Calu3 (cell line): Measurements from ENCODE around the gene LINGO1. TPM values are rescaled to one million over a fixed set of nuclear protein-coding genes. Genes with fewer than 3 reads are reported as not detected.

Source experiments
- BruUV-seq: library from RNA; stranded (reverse); fragments of 400-500 nt; replicated peaks from 2 replicates; lab custom pipeline; 2021; lab: Mats Ljungman, UMichigan
- CTCF ChIA-PET: fragments of 300-600 bp; sonication (Branson Sonifier 250); formaldehyde crosslinking; loops from one replicate; lab custom pipeline; 2022; ENCODE audit warnings: antibody characterized with exemption; lab: Charles Lee
- DNase-seq: peaks from one replicate; pipeline ENCODE4 v3.0.0; 2022
- H3K27ac Mint-ChIP-seq: one replicate; pipeline ENCODE4 v1.8.0; 2022; ENCODE audit warnings: mixed read lengths; ENCODE audit not compliant: unreplicated experiment
- H3K27me3 Mint-ChIP-seq: one replicate; pipeline ENCODE4 v1.8.0; 2022; ENCODE audit warnings: mixed read lengths; ENCODE audit not compliant: unreplicated experiment
- H3K36me3 Mint-ChIP-seq: one replicate; pipeline ENCODE4 v1.8.0; 2022; ENCODE audit warnings: mild to moderate bottlenecking, moderate library complexity, mixed read lengths; ENCODE audit not compliant: insufficient read depth, unreplicated experiment
- H3K4me1 Mint-ChIP-seq: one replicate; pipeline ENCODE4 v1.8.0; 2022; ENCODE audit warnings: mild to moderate bottlenecking, low read depth, mixed read lengths; ENCODE audit not compliant: unreplicated experiment
- H3K4me3 Mint-ChIP-seq: one replicate; pipeline ENCODE4 v1.8.0; 2022; ENCODE audit warnings: mild to moderate bottlenecking, low read depth, moderate library complexity, mixed read lengths; ENCODE audit not compliant: unreplicated experiment
- H3K9me3 Mint-ChIP-seq: one replicate; pipeline ENCODE4 v1.8.0; 2022; ENCODE audit warnings: low read depth, mixed read lengths; ENCODE audit not compliant: unreplicated experiment
- CTCF ChIP-seq: fragments of 200-600 bp; IDR thresholded peaks from one replicate; pipeline ENCODE4 v1.8.0; 2022; ENCODE audit warnings: antibody characterized with exemption; ENCODE audit not compliant: unreplicated experiment
- intact Hi-C: fragments of 100-400 bp; cut with micrococcal nuclease; formaldehyde crosslinking; loops from one replicate; pipeline ENCODE4 v1.10.0; 2022; ENCODE audit not compliant: unreplicated experiment
- total RNA-seq: library from RNA; stranded (reverse); gene quantifications from 2 replicates; pipeline ENCODE4 v1.2.3, GENCODE V29; 2022

The LINGO1 gene
- total RNA-seq, 1 experiment from 2014 or later = not detected

DNA sequence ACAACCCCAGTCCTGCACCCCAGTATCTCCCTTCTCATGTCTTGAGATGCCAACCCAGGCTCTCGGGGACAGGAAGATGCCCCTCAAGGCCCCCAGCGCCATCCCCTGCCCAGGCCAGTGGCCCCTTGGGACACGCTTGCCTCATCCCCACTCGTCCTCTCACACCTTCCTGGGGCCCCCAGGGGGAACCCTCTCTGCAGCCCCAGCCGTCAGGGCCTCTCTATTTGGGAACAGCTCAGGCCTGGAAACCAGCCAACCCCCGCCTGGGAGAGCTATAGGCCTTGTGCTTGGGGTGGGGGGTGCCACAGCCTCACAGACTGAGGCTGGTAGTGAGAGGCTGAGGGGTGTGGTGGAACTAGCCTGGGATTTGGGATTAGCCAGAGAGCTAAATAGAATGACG lies 7.8 kb downstream of the LINGO1 start:
- Mint-ChIP-seq H3K4me1 (no peaks in the 10 kb centered on the region), H3K36me3 (no peaks in the 10 kb centered on the region), H3K27ac (no peak overlapping the region), H3K9me3 (no peaks in the 10 kb centered on the region), H3K27me3 (peaks cover 83% of the 10 kb centered on the region), H3K4me3 (no peak overlapping the region)
- CTCF ChIA-PET = interaction anchor here (0.8 to 1.3 kb wide), 2 partner anchors 17 to 480 kb away, joined by 3 read pairs; no protein-coding TSS in a partner anchor
- no TSS peak for BruUV-seq
- intact Hi-C loops = no loop called here
- DNase-seq = no peak
- TF ChIP-seq CTCF = no peak

GRCh38 chr15:77623755-77624524 lies 8.8 kb downstream of the LINGO1 start:
- Mint-ChIP-seq H3K36me3 (no peaks in the 10 kb centered on the region), H3K9me3 (no peaks in the 10 kb centered on the region), H3K27me3 (peaks cover 80% of the 10 kb centered on the region), H3K4me1 (no peaks in the 10 kb centered on the region), H3K27ac (no peak overlapping the region), H3K4me3 (no peak overlapping the region)
- DNase-seq = no peak
- no TSS peak for BruUV-seq
- no peak for TF ChIP-seq CTCF
- CTCF ChIA-PET = interaction anchor here (0.7 to 1.9 kb wide), 4 partner anchors 7 to 548 kb away, joined by 3 to 6 read pairs (median 4); partner anchors contain the start of gene LINGO1
- intact Hi-C loops = no loop called here

DNA sequence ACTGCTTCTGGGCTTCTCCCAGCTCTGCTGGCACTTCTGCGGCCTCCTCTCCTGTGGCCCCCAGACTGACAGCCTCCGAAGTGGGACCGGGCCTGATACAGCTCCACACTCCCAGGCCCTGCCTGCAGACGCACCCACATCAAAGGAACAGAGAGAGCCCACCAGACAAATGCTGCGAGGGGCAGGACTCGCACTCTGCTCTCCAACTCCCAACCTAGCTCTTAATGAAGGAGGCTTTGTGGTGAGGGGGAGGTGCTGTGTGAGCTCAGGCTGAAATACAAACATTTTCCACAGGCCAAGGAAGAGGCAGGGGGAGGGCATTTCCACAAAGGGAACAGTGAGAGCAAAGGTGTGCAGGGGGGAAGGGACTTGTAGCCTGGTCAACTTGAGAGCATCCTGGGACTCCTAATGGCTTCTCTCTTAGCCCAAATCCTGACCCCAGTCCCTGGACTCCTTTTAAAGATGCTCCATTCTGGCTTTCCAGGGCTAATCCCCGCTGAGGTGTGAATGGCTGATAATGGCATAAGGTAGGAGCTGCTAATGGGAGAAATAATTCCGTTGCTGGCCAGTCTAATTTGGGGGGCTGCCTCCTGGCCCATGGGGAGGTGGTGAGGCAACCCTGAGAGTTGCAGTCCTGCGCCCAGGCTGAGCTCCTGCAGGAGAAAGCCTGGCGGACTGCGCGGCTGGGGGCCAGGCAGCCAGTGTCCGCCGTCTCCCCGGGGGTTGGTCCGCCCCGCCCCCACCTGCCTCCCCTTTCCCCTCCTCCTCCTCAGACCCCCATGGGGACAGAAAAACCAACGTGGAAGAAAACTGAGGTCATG lies 9.6 kb downstream of the LINGO1 start:
- BruUV-seq = no TSS peak
- Mint-ChIP-seq H3K27ac (no peak overlapping the region), H3K4me1 (no peaks in the 10 kb centered on the region), H3K36me3 (no peaks in the 10 kb centered on the region), H3K9me3 (no peaks in the 10 kb centered on the region), H3K4me3 (no peak overlapping the region), H3K27me3 (peaks cover 80% of the 10 kb centered on the region)
- DNase-seq = no peak
- TF ChIP-seq CTCF = no peak
- CTCF ChIA-PET = interaction anchor here (0.7 to 1.9 kb wide), 3 partner anchors 8 to 549 kb away, joined by 3 to 6 read pairs (median 5); partner anchors contain the start of gene LINGO1
- intact Hi-C loops = no loop called here

- H3K36me3 Mint-ChIP-seq = no peaks in the 10 kb centered on the region
- H3K4me1 Mint-ChIP-seq = peaks cover 6% of the 10 kb centered on the region
Measured at GRCh38 chr15:77622209-77622933, 10.3 kb downstream of the LINGO1 start.

More at GRCh38 chr15:77622209-77622933, 10.3 kb downstream of the LINGO1 start:
- intact Hi-C loops = no loop called here
- no peak overlapping the region for H3K4me3 Mint-ChIP-seq
- peaks cover 80% of the 10 kb centered on the region for H3K27me3 Mint-ChIP-seq
- no peaks in the 10 kb centered on the region for H3K9me3 Mint-ChIP-seq
- CTCF ChIA-PET = interaction anchor here (1.6 to 1.9 kb wide), 2 partner anchors 9 to 11 kb away, joined by 5 to 6 read pairs; partner anchors contain the start of gene LINGO1
- TF ChIP-seq CTCF = no peak
- BruUV-seq = no TSS peak
- H3K27ac Mint-ChIP-seq = no peak overlapping the region
- no peak for DNase-seq
